Measurements from ENCODE around the gene SEMA3C. TPM values are rescaled to one million over a fixed set of nuclear protein-coding genes. Genes with fewer than 3 reads are reported as not detected.

Gene SEMA3C
- polyA plus RNA-seq, 1 donor from 2014 or later, result 386 TPM

GRCh38 chr7:80858141-80858903 lies 60.5 kb downstream of the SEMA3C start:
- no peak overlapping the region for H3K9ac ChIP-seq (ENCODE audit: low read length)
- H2AFZ ChIP-seq (ENCODE audit: low read depth, low read length), result no peak overlapping the region
- H3F3A ChIP-seq (ENCODE audit: insufficient read depth, low read length, poor library complexity, severe bottlenecking), result no peaks in the 10 kb centered on the region
- no peak overlapping the region for H3K4me3 ChIP-seq (ENCODE audit: low read length)
- peaks cover 3% of the 10 kb centered on the region for H3K36me3 ChIP-seq (ENCODE audit: insufficient read depth, low read length)
- H3K9me3 ChIP-seq (ENCODE audit: low read length), result no peaks in the 10 kb centered on the region
- H3K27ac ChIP-seq (ENCODE audit: low read length), result no peak overlapping the region
- TF ChIP-seq SMC3 (conservative IDR thresholded peaks at IDR 0.05; ENCODE audit: poor library complexity), result no peak
- TF ChIP-seq MXI1 (conservative IDR thresholded peaks at IDR 0.05; ENCODE audit: poor library complexity, severe bottlenecking), result no peak
- TF ChIP-seq POLR2AphosphoS5 (IDR thresholded peaks at IDR 0.05), result no peak
- TF ChIP-seq EZH2 (IDR thresholded peaks at IDR 0.05; ENCODE audit: borderline replicate concordance, insufficient read depth, low read length, poor library complexity, severe bottlenecking), result no peak
- peaks cover 25% of the 10 kb centered on the region for H3K79me2 ChIP-seq (replicated peaks; ENCODE audit: insufficient read depth, low read length)
- H3K27me3 ChIP-seq (ENCODE audit: insufficient read depth, low read depth, low read length), result no peaks in the 10 kb centered on the region
- H3K9me2 ChIP-seq (ENCODE audit: insufficient read depth, low read length), result no peaks in the 10 kb centered on the region
- no peaks in the 10 kb centered on the region for H4K20me1 ChIP-seq (ENCODE audit: insufficient read depth)
- no peak overlapping the region for H3K4me2 ChIP-seq (ENCODE audit: low read length)

GRCh38 chr7:80856769-80857168 lies 62.1 kb downstream of the SEMA3C start:
- Histone ChIP-seq H3K9ac (ENCODE audit: low read length) (no peak overlapping the region), H4K20me1 (ENCODE audit: insufficient read depth) (no peaks in the 10 kb centered on the region), H2AFZ (ENCODE audit: low read depth, low read length) (no peak overlapping the region), H3K9me2 (ENCODE audit: insufficient read depth, low read length) (no peaks in the 10 kb centered on the region), H3K9me3 (ENCODE audit: low read length) (no peaks in the 10 kb centered on the region), H3K27ac (ENCODE audit: low read length) (no peak overlapping the region), H3F3A (ENCODE audit: insufficient read depth, low read length, poor library complexity, severe bottlenecking) (no peaks in the 10 kb centered on the region), H3K36me3 (ENCODE audit: insufficient read depth, low read length) (peaks cover 3% of the 10 kb centered on the region), H3K4me3 (ENCODE audit: low read length) (no peak overlapping the region), H3K4me2 (ENCODE audit: low read length) (no peak overlapping the region), H3K79me2 (replicated peaks; ENCODE audit: insufficient read depth, low read length) (peaks cover 25% of the 10 kb centered on the region), H3K27me3 (ENCODE audit: insufficient read depth, low read depth, low read length) (no peaks in the 10 kb centered on the region)
- TF ChIP-seq CTCF (IDR thresholded peaks at IDR 0.05; ENCODE audit: poor library complexity, severe bottlenecking) (no peak), POLR2AphosphoS5 (IDR thresholded peaks at IDR 0.05) (no peak), REST (IDR thresholded peaks at IDR 0.05; ENCODE audit: borderline replicate concordance) (no peak), TAF1 (IDR thresholded peaks at IDR 0.05; ENCODE audit: low read depth) (no peak), EP300 (conservative IDR thresholded peaks at IDR 0.05; ENCODE audit: poor library complexity, severe bottlenecking) (no peak), MXI1 (conservative IDR thresholded peaks at IDR 0.05; ENCODE audit: poor library complexity, severe bottlenecking) (no peak), SMC3 (conservative IDR thresholded peaks at IDR 0.05; ENCODE audit: poor library complexity) (no peak), RAD21 (conservative IDR thresholded peaks at IDR 0.05) (no peak), EZH2 (IDR thresholded peaks at IDR 0.05; ENCODE audit: borderline replicate concordance, insufficient read depth, low read length, poor library complexity, severe bottlenecking) (no peak)

All from neural cell (in vitro differentiated cells).